KOPT-K1 (cell line): Measurements from ENCODE around the gene RELL2.

Source experiments
- H3K27ac ChIP-seq: fragments of 200-600 bp; sonication (generic); 2 replicates; pipeline ENCODE4 v1.5.1; 2016; ENCODE audit warnings: antibody characterized with exemption, mild to moderate bottlenecking, low read depth, low read length; ENCODE audit not compliant: poor library complexity, severe bottlenecking
- H3K36me3 ChIP-seq: fragments of 200-600 bp; sonication (generic); 2 replicates; pipeline ENCODE4 v1.5.1; 2017; ENCODE audit warnings: antibody characterized with exemption, mild to moderate bottlenecking, low read length, moderate library complexity; ENCODE audit not compliant: insufficient read depth
- H3K9me3 ChIP-seq: fragments of 200-600 bp; sonication (generic); 2 replicates; pipeline ENCODE4 v1.5.1; 2017; ENCODE audit warnings: antibody characterized with exemption, low read length, mild to moderate bottlenecking; ENCODE audit not compliant: insufficient read depth, poor library complexity, severe bottlenecking

Gene RELL2

GRCh38 chr5:141650851-141651727 is 14.3 kb downstream of the RELL2 start, which contains the start of gene FCHSD1:
Gene FCHSD1 (minus strand): TSS chr5:141651418. CDS start chr5:141651368, 50 bp downstream.
- Histone ChIP-seq H3K27ac (no peak within 1 kb of the TSS), H3K9me3 (no peaks in the 10 kb centered on the region), H3K36me3 (no peaks in the 10 kb centered on the region)

GRCh38 chr5:141651728-141652105 is 14.9 kb downstream of the RELL2 start:
- no peaks in the 10 kb centered on the region for H3K36me3 ChIP-seq

GRCh38 chr5:141654298-141654697 is 17.5 kb downstream of the RELL2 start:
- Histone ChIP-seq H3K27ac (no peak overlapping the region), H3K36me3 (no peaks in the 10 kb centered on the region)

More at GRCh38 chr5:141651728-141652105, 14.9 kb downstream of the RELL2 start:
- Histone ChIP-seq H3K27ac (no peak overlapping the region), H3K9me3 (no peaks in the 10 kb centered on the region)

GRCh38 chr5:141655020-141655419 is 18.2 kb downstream of the RELL2 start:
- no peaks in the 10 kb centered on the region for H3K36me3 ChIP-seq
- H3K9me3 ChIP-seq: no peaks in the 10 kb centered on the region
- H3K27ac ChIP-seq: no peak overlapping the region

More at GRCh38 chr5:141654298-141654697, 17.5 kb downstream of the RELL2 start:
- H3K9me3 ChIP-seq: no peaks in the 10 kb centered on the region

GRCh38 chr5:141656396-141656795 is 19.6 kb downstream of the RELL2 start:
- H3K36me3 ChIP-seq: no peaks in the 10 kb centered on the region
- H3K27ac ChIP-seq: no peak overlapping the region
- H3K9me3 ChIP-seq: no peaks in the 10 kb centered on the region

GRCh38 chr5:141657404-141657803 is 20.6 kb downstream of the RELL2 start:
- H3K9me3 ChIP-seq: no peaks in the 10 kb centered on the region
- no peaks in the 10 kb centered on the region for H3K36me3 ChIP-seq
- H3K27ac ChIP-seq: no peak overlapping the region

GRCh38 chr5:141657937-141658545 is 21.2 kb downstream of the RELL2 start:
- H3K36me3 ChIP-seq: no peaks in the 10 kb centered on the region

GRCh38 chr5:141662028-141662427 is 25.2 kb downstream of the RELL2 start:
- Histone ChIP-seq H3K27ac (no peak overlapping the region), H3K36me3 (no peaks in the 10 kb centered on the region), H3K9me3 (no peaks in the 10 kb centered on the region)

More at GRCh38 chr5:141657937-141658545, 21.2 kb downstream of the RELL2 start:
- H3K27ac ChIP-seq: no peak overlapping the region
- no peaks in the 10 kb centered on the region for H3K9me3 ChIP-seq

GRCh38 chr5:141663506-141663905 is 26.7 kb downstream of the RELL2 start:
- no peaks in the 10 kb centered on the region for H3K9me3 ChIP-seq
- no peak overlapping the region for H3K27ac ChIP-seq
- no peaks in the 10 kb centered on the region for H3K36me3 ChIP-seq

GRCh38 chr5:141664733-141665461 is 28.1 kb downstream of the RELL2 start:
- Histone ChIP-seq H3K9me3 (no peaks in the 10 kb centered on the region), H3K36me3 (no peaks in the 10 kb centered on the region), H3K27ac (no peak overlapping the region)

- H3K27ac ChIP-seq: no peak overlapping the region
- no peaks in the 10 kb centered on the region for H3K9me3 ChIP-seq
- H3K36me3 ChIP-seq: no peaks in the 10 kb centered on the region
Measured at GRCh38 chr5:141665995-141666940, 29.5 kb downstream of the RELL2 start.

GRCh38 chr5:141668601-141669265 is 31.9 kb downstream of the RELL2 start:
- Histone ChIP-seq H3K36me3 (no peaks in the 10 kb centered on the region), H3K9me3 (no peaks in the 10 kb centered on the region), H3K27ac (no peak overlapping the region)

- Histone ChIP-seq H3K9me3 (no peaks in the 10 kb centered on the region), H3K27ac (no peak overlapping the region), H3K36me3 (no peaks in the 10 kb centered on the region)
Measured at GRCh38 chr5:141669520-141669919, 32.7 kb downstream of the RELL2 start.
